HL-60 (cell line): ENCODE measurements around the gene CLTRN.

ENCODE experiments used
- CTCF ChIP-seq: IDR thresholded peaks from one replicate; pipeline ENCODE4 v1.5.1; 2011; ENCODE audit warnings: low read length, control low read depth, inconsistent platforms; ENCODE audit not compliant: insufficient read depth
- GABPA ChIP-seq: IDR thresholded peaks from 2 replicates; pipeline ENCODE4 v1.6.1; 2012; ENCODE audit warnings: low read depth
- POLR2AphosphoS5 ChIP-seq: IDR thresholded peaks from 2 replicates; pipeline ENCODE4 v1.6.1; 2012; ENCODE audit warnings: low read depth
- REST ChIP-seq: IDR thresholded peaks from 2 replicates; pipeline ENCODE4 v1.6.1; 2012; ENCODE audit warnings: low read depth; ENCODE audit not compliant: insufficient replicate concordance
- SPI1 ChIP-seq: IDR thresholded peaks from 2 replicates; pipeline ENCODE4 v1.6.1; 2012; ENCODE audit warnings: low read depth, mild to moderate bottlenecking, borderline replicate concordance

- TF ChIP-seq POLR2AphosphoS5: no peak
- no peak for TF ChIP-seq CTCF
- TF ChIP-seq GABPA: no peak
- TF ChIP-seq REST: no peak
- no peak for TF ChIP-seq SPI1
Observed at GRCh38 chrX:15675490-15675921, 10.9 kb upstream of the CLTRN start.
